SK-N-SH treated with all-trans-retinoic acid at 6 μM for 48 hours (cell line): ENCODE results near the gene MROH7.

Source experiments
- ATAC-seq: fragments of 200-7000 bp; cut with Tn5 transposase; 3 replicates; pipeline ENCODE4 v1.9.1; 2020; ENCODE audit warnings: mild to moderate bottlenecking, moderate library complexity
- BACH2 ChIP-seq: fragments of 250-450 bp; sonication (Bioruptor Pico); IDR thresholded peaks from 2 replicates; pipeline ENCODE4 v1.9.0; 2021; ENCODE audit warnings: mild to moderate bottlenecking, borderline replicate concordance
- ESRRG ChIP-seq: fragments of 250-450 bp; sonication (Bioruptor Pico); IDR thresholded peaks from 2 replicates; pipeline ENCODE4 v1.6.1; 2021; ENCODE audit warnings: mild to moderate bottlenecking
- GLIS3 ChIP-seq: fragments of 250-450 bp; sonication (Bioruptor Pico); IDR thresholded peaks from 2 replicates; pipeline ENCODE4 v1.5.0; 2020; ENCODE audit warnings: mild to moderate bottlenecking, moderate library complexity
- OSR1 ChIP-seq: fragments of 250-450 bp; sonication (Bioruptor Pico); IDR thresholded peaks from 2 replicates; pipeline ENCODE4 v1.8.0; 2022; ENCODE audit warnings: moderate library complexity, mild to moderate bottlenecking, inconsistent platforms
- PPARA ChIP-seq: fragments of 250-450 bp; sonication (Bioruptor Pico); IDR thresholded peaks from 2 replicates; pipeline ENCODE4 v1.5.0; 2020; ENCODE audit warnings: mild to moderate bottlenecking, borderline replicate concordance
- RARB ChIP-seq: fragments of 250-450 bp; sonication (Bioruptor Pico); IDR thresholded peaks from 2 replicates; pipeline ENCODE4 v1.8.0; 2021; ENCODE audit warnings: mild to moderate bottlenecking, moderate library complexity
- TSHZ2 ChIP-seq: fragments of 250-450 bp; sonication (Bioruptor Pico); IDR thresholded peaks from 2 replicates; pipeline ENCODE4 v1.5.0; 2020; ENCODE audit warnings: mild to moderate bottlenecking, moderate library complexity
- ZFP30 ChIP-seq: fragments of 450-650 bp; formaldehyde crosslinking; IDR thresholded peaks from 2 replicates; pipeline ENCODE4 v1.5.0; 2022; ENCODE audit warnings: mild to moderate bottlenecking, moderate library complexity
- ZNF565 ChIP-seq: fragments of 450-650 bp; formaldehyde crosslinking; conservative IDR thresholded peaks from 2 replicates; pipeline ENCODE4 v1.5.0; 2020; ENCODE audit warnings: low read depth, mild to moderate bottlenecking, moderate library complexity
- ZNF70 ChIP-seq: fragments of 450-650 bp; formaldehyde crosslinking; IDR thresholded peaks from 2 replicates; pipeline ENCODE4 v1.5.0; 2020; ENCODE audit warnings: mild to moderate bottlenecking, moderate library complexity
- ZNF8 ChIP-seq: fragments of 450-650 bp; formaldehyde crosslinking; IDR thresholded peaks from 2 replicates; pipeline ENCODE4 v1.5.0; 2020; ENCODE audit warnings: mild to moderate bottlenecking, moderate library complexity
- TF ChIP-seq, protein P1 (sequence below): fragments of 250-450 bp; sonication (Bioruptor Pico); IDR thresholded peaks from 2 replicates; pipeline ENCODE4 v1.8.0; 2021; ENCODE audit warnings: low read depth, mild to moderate bottlenecking, moderate library complexity, borderline replicate concordance
- TF ChIP-seq, protein P2 (sequence below): fragments of 250-450 bp; sonication (Bioruptor Pico); IDR thresholded peaks from 2 replicates; pipeline ENCODE4 v1.8.0; 2020; ENCODE audit warnings: mild to moderate bottlenecking, moderate library complexity, borderline replicate concordance

The MROH7 gene

GRCh38 chr1:54758678-54759348 lies 117.2 kb downstream of the MROH7 start:
- TF ChIP-seq GLIS3 (no peak), TSHZ2 (CRISPR knock-in tag) (no peak), RARB (CRISPR knock-in tag) (no peak), ZNF565 (CRISPR knock-in tag) (no peak), OSR1 (CRISPR knock-in tag) (no peak), ZNF70 (CRISPR knock-in tag) (no peak), ZFP30 (no peak), ZNF8 (CRISPR knock-in tag) (no peak), BACH2 (no peak), ESRRG (CRISPR knock-in tag) (no peak), PPARA (CRISPR knock-in tag) (no peak)
- TF ChIP-seq, protein P1, sequence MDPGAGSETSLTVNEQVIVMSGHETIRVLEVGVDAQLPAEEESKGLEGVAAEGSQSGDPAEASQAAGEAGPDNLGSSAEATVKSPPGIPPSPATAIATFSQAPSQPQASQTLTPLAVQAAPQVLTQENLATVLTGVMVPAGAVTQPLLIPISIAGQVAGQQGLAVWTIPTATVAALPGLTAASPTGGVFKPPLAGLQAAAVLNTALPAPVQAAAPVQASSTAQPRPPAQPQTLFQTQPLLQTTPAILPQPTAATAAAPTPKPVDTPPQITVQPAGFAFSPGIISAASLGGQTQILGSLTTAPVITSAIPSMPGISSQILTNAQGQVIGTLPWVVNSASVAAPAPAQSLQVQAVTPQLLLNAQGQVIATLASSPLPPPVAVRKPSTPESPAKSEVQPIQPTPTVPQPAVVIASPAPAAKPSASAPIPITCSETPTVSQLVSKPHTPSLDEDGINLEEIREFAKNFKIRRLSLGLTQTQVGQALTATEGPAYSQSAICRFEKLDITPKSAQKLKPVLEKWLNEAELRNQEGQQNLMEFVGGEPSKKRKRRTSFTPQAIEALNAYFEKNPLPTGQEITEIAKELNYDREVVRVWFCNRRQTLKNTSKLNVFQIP (CRISPR knock-in tag) = no peak
- TF ChIP-seq, protein P2, sequence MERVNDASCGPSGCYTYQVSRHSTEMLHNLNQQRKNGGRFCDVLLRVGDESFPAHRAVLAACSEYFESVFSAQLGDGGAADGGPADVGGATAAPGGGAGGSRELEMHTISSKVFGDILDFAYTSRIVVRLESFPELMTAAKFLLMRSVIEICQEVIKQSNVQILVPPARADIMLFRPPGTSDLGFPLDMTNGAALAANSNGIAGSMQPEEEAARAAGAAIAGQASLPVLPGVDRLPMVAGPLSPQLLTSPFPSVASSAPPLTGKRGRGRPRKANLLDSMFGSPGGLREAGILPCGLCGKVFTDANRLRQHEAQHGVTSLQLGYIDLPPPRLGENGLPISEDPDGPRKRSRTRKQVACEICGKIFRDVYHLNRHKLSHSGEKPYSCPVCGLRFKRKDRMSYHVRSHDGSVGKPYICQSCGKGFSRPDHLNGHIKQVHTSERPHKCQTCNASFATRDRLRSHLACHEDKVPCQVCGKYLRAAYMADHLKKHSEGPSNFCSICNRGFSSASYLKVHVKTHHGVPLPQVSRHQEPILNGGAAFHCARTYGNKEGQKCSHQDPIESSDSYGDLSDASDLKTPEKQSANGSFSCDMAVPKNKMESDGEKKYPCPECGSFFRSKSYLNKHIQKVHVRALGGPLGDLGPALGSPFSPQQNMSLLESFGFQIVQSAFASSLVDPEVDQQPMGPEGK (CRISPR knock-in tag) = no peak
- ATAC-seq = no peak
